ENCODE measurements around the gene CRB3. TPM values are rescaled to one million over a fixed set of nuclear protein-coding genes. Genes with fewer than 3 reads are reported as not detected.

CRB3 gene
- total and polyA plus RNA-seq, 9 of the 15 experiments (the other 6 are each of a cell fraction or from before 2014, with no cell fraction given), result 0.49 TPM; not detected in 8

DNA sequence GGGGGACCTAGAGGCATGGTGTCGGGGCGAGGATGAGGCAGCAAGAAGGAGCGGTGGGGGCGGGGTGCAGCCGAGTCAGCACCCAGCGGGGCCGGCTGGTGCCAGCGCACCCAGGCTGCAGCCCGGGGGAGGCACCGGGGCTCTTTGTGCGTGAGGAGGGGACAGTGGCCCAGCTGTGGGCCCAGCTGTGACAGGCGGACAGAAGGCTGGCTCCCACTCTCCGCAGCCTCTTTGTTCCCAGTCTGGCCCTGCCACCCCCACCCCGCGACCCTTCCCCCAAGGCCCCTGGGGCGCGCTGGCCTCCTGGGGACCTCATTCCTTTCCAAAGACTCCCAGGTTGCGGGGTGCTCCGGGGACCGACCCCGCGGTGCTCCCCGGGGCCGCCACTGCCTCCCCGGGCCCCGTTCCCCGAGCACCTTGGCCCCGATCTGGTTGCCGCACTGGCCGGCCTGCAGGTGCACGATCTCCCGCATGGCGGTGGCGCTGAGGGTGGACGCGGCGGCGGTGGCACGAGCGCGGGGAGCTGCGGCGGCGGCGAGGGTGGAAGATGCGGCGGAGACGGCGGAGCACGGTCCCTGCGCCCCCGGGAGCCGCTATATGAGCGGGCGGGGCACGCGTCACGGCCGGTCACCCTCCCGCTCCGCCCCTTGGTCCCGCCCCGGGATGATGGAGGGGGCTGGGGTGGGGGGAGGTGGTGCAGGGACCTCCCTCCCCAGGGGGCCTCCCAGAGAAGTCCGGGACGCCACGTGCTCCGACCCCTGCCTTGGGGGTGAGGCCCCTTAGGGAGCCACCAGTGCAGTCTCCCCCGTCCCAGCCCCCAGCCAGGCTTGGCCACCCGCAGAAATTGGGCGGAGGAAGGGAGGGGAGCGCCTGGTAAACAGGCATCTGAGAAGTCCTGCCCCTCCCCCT is 37.9 kb downstream of the CRB3 start, which contains the start of gene TUBB4A:
TUBB4A (minus strand) TSS at position 570 of the 909 bp plus-strand sequence; CDS start at position 473, 97 bp downstream.
- in situ Hi-C loops (cut with MboI), result no loop called here
- peak within 1 kb of the TSS; percentile 64 for H3K4me2 ChIP-seq (ENCODE audit: insufficient read depth, low read length)
- BruUV-seq (replicated peaks), result no TSS peak
- no peak for TF ChIP-seq ZNF586 (CRISPR knock-in tag; conservative IDR thresholded peaks at IDR 0.05)
- TF ChIP-seq CCAR2 (IDR thresholded peaks at IDR 0.05; ENCODE audit: low read depth, low read length), result no peak
- no peak for TF ChIP-seq TAF1 (IDR thresholded peaks at IDR 0.05; ENCODE audit: control insufficient read depth, extremely low read depth, insufficient read depth, low read length, severe bottlenecking)
- TF ChIP-seq, protein P1, sequence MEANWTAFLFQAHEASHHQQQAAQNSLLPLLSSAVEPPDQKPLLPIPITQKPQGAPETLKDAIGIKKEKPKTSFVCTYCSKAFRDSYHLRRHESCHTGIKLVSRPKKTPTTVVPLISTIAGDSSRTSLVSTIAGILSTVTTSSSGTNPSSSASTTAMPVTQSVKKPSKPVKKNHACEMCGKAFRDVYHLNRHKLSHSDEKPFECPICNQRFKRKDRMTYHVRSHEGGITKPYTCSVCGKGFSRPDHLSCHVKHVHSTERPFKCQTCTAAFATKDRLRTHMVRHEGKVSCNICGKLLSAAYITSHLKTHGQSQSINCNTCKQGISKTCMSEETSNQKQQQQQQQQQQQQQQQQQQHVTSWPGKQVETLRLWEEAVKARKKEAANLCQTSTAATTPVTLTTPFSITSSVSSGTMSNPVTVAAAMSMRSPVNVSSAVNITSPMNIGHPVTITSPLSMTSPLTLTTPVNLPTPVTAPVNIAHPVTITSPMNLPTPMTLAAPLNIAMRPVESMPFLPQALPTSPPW (CRISPR knock-in tag; IDR thresholded peaks at IDR 0.05), result peak; percentile 69
- no peak for TF ChIP-seq ETV1 (tag; conservative IDR thresholded peaks at IDR 0.05; ENCODE audit: low read depth)
- peak; percentile 24; the same call in 1 of the 2 replicates for TF ChIP-seq CTBP1 (IDR thresholded peaks at IDR 0.05; ENCODE audit: borderline replicate concordance)
- TF ChIP-seq FOXJ3 (CRISPR knock-in tag; IDR thresholded peaks at IDR 0.05), result no peak
- TF ChIP-seq, protein P2, sequence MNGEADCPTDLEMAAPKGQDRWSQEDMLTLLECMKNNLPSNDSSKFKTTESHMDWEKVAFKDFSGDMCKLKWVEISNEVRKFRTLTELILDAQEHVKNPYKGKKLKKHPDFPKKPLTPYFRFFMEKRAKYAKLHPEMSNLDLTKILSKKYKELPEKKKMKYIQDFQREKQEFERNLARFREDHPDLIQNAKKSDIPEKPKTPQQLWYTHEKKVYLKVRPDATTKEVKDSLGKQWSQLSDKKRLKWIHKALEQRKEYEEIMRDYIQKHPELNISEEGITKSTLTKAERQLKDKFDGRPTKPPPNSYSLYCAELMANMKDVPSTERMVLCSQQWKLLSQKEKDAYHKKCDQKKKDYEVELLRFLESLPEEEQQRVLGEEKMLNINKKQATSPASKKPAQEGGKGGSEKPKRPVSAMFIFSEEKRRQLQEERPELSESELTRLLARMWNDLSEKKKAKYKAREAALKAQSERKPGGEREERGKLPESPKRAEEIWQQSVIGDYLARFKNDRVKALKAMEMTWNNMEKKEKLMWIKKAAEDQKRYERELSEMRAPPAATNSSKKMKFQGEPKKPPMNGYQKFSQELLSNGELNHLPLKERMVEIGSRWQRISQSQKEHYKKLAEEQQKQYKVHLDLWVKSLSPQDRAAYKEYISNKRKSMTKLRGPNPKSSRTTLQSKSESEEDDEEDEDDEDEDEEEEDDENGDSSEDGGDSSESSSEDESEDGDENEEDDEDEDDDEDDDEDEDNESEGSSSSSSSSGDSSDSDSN (IDR thresholded peaks at IDR 0.05; ENCODE audit: borderline replicate concordance in 1 of 2, low read depth in 2 of 2, low read length in 2 of 2), result peak; percentile 43 to 74; a peak in 1 of 4 replicates
- TF ChIP-seq, protein P3, sequence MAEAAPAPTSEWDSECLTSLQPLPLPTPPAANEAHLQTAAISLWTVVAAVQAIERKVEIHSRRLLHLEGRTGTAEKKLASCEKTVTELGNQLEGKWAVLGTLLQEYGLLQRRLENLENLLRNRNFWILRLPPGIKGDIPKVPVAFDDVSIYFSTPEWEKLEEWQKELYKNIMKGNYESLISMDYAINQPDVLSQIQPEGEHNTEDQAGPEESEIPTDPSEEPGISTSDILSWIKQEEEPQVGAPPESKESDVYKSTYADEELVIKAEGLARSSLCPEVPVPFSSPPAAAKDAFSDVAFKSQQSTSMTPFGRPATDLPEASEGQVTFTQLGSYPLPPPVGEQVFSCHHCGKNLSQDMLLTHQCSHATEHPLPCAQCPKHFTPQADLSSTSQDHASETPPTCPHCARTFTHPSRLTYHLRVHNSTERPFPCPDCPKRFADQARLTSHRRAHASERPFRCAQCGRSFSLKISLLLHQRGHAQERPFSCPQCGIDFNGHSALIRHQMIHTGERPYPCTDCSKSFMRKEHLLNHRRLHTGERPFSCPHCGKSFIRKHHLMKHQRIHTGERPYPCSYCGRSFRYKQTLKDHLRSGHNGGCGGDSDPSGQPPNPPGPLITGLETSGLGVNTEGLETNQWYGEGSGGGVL (CRISPR knock-in tag; IDR thresholded peaks at IDR 0.05), result no peak
- TF ChIP-seq, protein P4, sequence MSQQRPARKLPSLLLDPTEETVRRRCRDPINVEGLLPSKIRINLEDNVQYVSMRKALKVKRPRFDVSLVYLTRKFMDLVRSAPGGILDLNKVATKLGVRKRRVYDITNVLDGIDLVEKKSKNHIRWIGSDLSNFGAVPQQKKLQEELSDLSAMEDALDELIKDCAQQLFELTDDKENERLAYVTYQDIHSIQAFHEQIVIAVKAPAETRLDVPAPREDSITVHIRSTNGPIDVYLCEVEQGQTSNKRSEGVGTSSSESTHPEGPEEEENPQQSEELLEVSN (IDR thresholded peaks at IDR 0.05; ENCODE audit: borderline replicate concordance in 1 of 2, extremely low read depth in 1 of 2, insufficient read depth in 1 of 2, insufficient read length in 1 of 2, low read depth in 1 of 2, low read length in 1 of 2, poor library complexity in 1 of 2, severe bottlenecking in 1 of 2), result peak in 1 of 2 experiments; percentile 54
- TF ChIP-seq POLR2G (IDR thresholded peaks at IDR 0.05; ENCODE audit: low read depth, low read length), result peak; percentile 37; the same call in 1 of the 2 replicates

More for the DNA sequence above, 37.9 kb downstream of the CRB3 start, which contains the start of gene TUBB4A:
- intact Hi-C loops (cut with micrococcal nuclease), result no loop called here
- no peaks in the 10 kb centered on the region for H3K27me3 ChIP-seq (ENCODE audit: control insufficient read depth in 2 of 2, insufficient read depth in 2 of 2, low read length in 2 of 2)
- no peaks in the 10 kb centered on the region for H3K79me2 ChIP-seq (ENCODE audit: control insufficient read depth, insufficient read depth, low read length)
- peaks cover 5% of the 10 kb centered on the region for H3K9me1 ChIP-seq (ENCODE audit: control insufficient read depth, insufficient read depth, low read length)
- no peaks in the 10 kb centered on the region for H3K9me3 ChIP-seq (replicated peaks; ENCODE audit: control insufficient read depth, insufficient read depth, low read depth, low read length)
- WGBS (ENCODE audit: insufficient coverage, low coverage, missing lambda C conversion rate), result 12% methylated on average over 27 of the region's 71 CpGs
- peak within 1 kb of the TSS; percentile 44 for H3K4me3 ChIP-seq
- no peak within 1 kb of the TSS for H3K27ac ChIP-seq (ENCODE audit: extremely low read depth, low read depth, low read length)
- H3K36me3 ChIP-seq (ENCODE audit: control insufficient read depth, insufficient read depth, low read length), result no peaks in the 10 kb centered on the region
- H3K9ac ChIP-seq (ENCODE audit: insufficient read depth in 1 of 2, low read depth in 2 of 2, low read length in 2 of 2), result peak within 1 kb of the TSS in 1 of 2 experiments; percentile 83; a peak in 2 of 4 replicates
- FAIRE-seq (no peak), ATAC-seq (peak; percentile 79), DNase-seq (ENCODE audit: extremely low read depth in 1 of 4, low spot score in 3 of 4) (peak; percentile 34 to 86 (median 76))
- POLR2A ChIA-PET, result interaction anchor here (0.8 kb wide), 1 partner anchor 29 kb away, joined by 4 read pairs; the partner anchor contains the start of gene TNFSF9
- CTCF ChIA-PET (ENCODE audit: low intra/inter-chr PET ratio), result no interaction called here
- H3K4me1 ChIP-seq (replicated peaks in 1 of 2; ENCODE audit: control insufficient read depth in 2 of 2, insufficient read depth in 2 of 2, low read length in 2 of 2), result peaks cover 7 to 45% of the 10 kb centered on the region in 2 experiments; a peak in 4 of 5 replicates
- H2AFZ ChIP-seq (ENCODE audit: low read depth, low read length), result peak within 1 kb of the TSS; percentile 89
- no peaks in the 10 kb centered on the region for H4K20me1 ChIP-seq (replicated peaks; ENCODE audit: control insufficient read depth, insufficient read depth, low read length)

All from K562 (cell line).